GM06990 (cell line): Measurements from ENCODE around the gene HCK.

Source experiments
- DNase-seq: peaks from one replicate; pipeline ENCODE4 v3.0.0-alpha.2; 2011; ENCODE audit not compliant: insufficient read length; ENCODE audit errors: extremely low read depth
- H3K27me3 ChIP-seq: replicated peaks from 2 replicates; pipeline ENCODE4 v1.6.0; 2011; ENCODE audit warnings: low read length; ENCODE audit not compliant: control insufficient read depth, insufficient read depth
- H3K36me3 ChIP-seq: 2 replicates; pipeline ENCODE4 v1.5.1; 2011; ENCODE audit warnings: low read length; ENCODE audit not compliant: control insufficient read depth, insufficient read depth
- H3K4me3 ChIP-seq: replicated peaks from 2 replicates; pipeline ENCODE4 v1.5.1; 2011; ENCODE audit warnings: low read depth, mild to moderate bottlenecking, control low read depth, low read length
- TF ChIP-seq, protein P1 (sequence below): IDR thresholded peaks from 2 replicates; pipeline ENCODE4 v1.5.1; 2011; ENCODE audit warnings: low read length, control low read depth, mild to moderate bottlenecking, inconsistent platforms; ENCODE audit not compliant: insufficient read depth, poor library complexity, severe bottlenecking

The HCK gene

DNA sequence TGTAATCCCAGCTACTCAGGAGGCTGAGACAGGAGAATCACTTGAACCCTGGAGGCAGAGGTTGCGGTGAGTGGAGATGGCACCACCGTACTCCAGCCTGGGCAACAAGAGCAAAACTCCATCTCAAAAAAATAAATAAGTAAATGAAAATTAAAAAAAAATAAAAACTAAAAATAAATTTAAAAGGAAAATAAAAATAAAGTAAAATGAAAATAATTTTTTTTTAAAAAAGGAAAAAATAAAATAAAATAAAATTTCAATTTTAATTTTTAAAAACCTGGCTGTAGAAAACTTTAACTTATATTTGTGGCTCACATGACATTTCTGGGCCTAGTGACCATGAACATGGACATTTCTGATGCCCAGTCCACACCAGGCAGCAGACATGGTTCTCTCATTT lies 16.1 kb downstream of the HCK start:
- H3K4me3 ChIP-seq: no peak overlapping the region
- H3K36me3 ChIP-seq: no peaks in the 10 kb centered on the region
- H3K27me3 ChIP-seq: no peaks in the 10 kb centered on the region
- TF ChIP-seq, protein P1, sequence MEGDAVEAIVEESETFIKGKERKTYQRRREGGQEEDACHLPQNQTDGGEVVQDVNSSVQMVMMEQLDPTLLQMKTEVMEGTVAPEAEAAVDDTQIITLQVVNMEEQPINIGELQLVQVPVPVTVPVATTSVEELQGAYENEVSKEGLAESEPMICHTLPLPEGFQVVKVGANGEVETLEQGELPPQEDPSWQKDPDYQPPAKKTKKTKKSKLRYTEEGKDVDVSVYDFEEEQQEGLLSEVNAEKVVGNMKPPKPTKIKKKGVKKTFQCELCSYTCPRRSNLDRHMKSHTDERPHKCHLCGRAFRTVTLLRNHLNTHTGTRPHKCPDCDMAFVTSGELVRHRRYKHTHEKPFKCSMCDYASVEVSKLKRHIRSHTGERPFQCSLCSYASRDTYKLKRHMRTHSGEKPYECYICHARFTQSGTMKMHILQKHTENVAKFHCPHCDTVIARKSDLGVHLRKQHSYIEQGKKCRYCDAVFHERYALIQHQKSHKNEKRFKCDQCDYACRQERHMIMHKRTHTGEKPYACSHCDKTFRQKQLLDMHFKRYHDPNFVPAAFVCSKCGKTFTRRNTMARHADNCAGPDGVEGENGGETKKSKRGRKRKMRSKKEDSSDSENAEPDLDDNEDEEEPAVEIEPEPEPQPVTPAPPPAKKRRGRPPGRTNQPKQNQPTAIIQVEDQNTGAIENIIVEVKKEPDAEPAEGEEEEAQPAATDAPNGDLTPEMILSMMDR: no peak
- DNase-seq: no peak

DNA sequence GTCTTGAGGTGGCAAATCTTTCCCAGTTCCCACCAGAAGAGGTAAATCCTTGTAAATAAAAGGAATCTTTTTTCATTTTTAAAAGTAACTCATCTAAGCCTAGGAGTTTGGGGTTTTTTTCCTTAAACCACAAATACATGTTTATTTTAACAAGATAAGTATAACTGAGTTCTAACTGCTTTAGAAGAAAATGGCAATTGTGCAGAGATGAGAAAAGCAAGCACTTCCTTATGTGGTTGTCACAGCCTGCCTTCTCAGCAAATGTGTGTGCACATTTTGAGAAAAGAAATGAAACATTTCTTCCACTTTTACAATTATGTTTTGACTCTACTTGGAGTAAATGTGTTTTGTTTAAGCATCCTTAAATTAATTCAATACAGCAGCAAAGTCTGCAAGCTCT lies 17.7 kb downstream of the HCK start:
- DNase-seq: no peak
- Histone ChIP-seq H3K4me3 (no peak overlapping the region), H3K27me3 (no peaks in the 10 kb centered on the region), H3K36me3 (no peaks in the 10 kb centered on the region)
- TF ChIP-seq, protein P1: no peak

DNA sequence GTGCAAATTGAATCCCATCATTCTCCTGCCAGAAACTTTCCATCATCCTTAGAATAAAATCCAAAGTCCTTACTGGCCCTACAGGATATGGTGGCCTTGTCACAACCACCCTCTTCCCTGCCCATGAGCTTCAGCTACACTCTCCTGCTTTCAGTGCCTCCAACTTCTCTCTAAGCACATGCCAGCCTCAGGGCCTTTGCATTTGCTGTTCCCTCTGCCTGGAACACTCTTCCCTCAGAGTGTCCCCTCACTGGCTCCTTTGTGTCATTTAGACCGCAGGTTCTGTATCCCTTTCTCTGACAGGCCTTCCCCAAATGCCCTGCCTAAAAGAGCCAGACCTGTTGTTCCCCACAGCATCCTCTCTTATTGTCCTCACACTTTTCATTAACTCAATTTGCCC lies 18.2 kb downstream of the HCK start:
- Histone ChIP-seq H3K4me3 (no peak overlapping the region), H3K36me3 (no peaks in the 10 kb centered on the region), H3K27me3 (no peaks in the 10 kb centered on the region)
- no peak for DNase-seq
- TF ChIP-seq, protein P1: no peak

DNA sequence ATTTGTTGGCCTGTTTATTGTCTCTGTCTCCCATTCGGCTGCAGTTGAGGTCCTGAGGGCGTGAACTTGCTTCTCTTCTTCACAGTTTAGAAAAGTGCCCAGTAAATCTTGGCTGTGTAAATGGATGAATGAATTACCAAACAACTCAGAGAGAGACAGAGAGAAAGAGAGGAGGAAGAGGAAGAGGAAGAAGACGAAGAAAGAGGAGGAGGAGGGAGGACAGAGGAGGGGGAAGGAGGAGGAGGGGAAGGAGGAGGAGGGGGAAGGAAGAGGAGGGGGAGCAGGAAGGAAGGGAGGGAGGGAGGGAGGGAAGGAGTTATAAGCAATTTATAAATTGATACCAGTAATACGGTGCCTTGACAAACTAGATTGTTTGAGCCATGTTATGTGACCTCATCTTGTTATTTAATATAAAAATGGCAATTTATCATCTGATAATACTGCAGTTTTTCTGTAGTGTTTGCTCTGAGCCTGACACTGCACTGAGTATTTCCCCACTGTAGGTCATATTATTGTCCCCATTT lies 18.7 kb downstream of the HCK start:
- TF ChIP-seq, protein P1: no peak
- no peak for DNase-seq
- no peaks in the 10 kb centered on the region for H3K36me3 ChIP-seq
- no peaks in the 10 kb centered on the region for H3K27me3 ChIP-seq
- H3K4me3 ChIP-seq: no peak overlapping the region

DNA sequence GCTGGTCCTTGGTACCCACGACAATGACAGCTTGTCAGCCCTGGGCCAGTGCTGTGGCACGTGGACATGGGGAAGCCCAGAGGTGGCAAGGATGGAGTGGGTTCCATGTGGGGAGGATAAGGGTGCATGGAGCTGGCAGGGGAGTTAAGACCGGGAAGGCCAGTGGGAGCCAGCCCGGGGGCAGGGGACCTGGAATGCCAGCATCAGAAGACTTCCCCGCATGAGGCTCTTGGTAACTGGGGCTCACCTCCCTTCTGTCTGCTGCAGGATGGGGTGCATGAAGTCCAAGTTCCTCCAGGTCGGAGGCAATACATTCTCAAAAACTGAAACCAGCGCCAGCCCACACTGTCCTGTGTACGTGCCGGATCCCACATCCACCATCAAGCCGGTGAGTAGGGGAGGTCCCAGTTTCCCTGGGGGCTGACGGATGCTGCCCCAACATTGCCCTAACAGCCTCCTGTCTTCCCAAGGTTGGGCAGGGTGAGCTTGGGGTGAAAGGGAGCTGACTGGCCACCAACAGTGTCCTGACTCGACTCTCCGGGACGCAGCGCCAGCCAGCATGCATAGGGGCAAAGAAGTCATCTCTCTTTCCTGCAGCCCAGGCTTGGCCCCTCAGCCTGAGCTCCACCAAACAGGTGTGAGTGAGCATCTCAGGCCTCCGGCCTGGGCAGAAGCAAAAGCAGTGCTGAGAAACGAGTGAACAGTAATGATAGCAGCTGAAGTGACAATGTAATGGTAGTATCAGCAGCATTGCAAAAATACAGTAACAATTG lies 19.5 kb downstream of the HCK start:
- TF ChIP-seq, protein P1: no peak
- H3K36me3 ChIP-seq: no peaks in the 10 kb centered on the region

More for the DNA sequence above, 19.5 kb downstream of the HCK start:
- Histone ChIP-seq H3K4me3 (no peak overlapping the region), H3K27me3 (no peaks in the 10 kb centered on the region)
- no peak for DNase-seq
